Measurements from ENCODE around the gene KATNA1. TPM values are rescaled to one million over a fixed set of nuclear protein-coding genes. Genes with fewer than 3 reads are reported as not detected.

The KATNA1 gene
- total and polyA plus RNA-seq, 2 donors (not counting 3 experiments of a cell fraction or from before 2014, with no cell fraction given): 9.9 to 15.9 TPM

DNA sequence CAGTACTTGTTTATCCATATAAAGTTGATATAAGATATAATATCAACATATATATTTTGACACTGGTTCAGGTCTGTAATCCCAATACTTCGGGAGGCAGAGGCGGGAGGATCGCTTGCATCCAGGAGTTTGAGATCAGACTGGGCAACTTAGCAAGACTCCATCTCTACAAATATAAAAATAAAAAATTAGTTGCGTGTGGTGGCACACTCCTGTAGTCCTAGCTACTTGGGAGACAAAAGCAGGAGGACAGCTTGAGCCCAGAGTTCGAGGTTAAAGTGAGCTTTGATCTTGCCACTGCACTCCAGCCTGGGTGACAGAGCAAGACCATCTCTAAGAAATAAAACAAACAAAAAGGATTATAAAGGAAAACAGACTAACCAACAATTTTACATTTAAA lies 8.9 kb upstream of the KATNA1 start:
- no TSS peak for BruUV-seq (replicated peaks)
- no peak for FAIRE-seq
- CTCF ChIA-PET: no interaction called here

More for the DNA sequence above, 8.9 kb upstream of the KATNA1 start:
- Histone ChIP-seq H3K9ac (replicated peaks; ENCODE audit: extremely low read depth, insufficient read depth, low read length) (no peak overlapping the region), H3K79me2 (ENCODE audit: control insufficient read depth, insufficient read depth, low read length) (no peaks in the 10 kb centered on the region), H3K9me3 (replicated peaks; ENCODE audit: control insufficient read depth, insufficient read depth, low read length) (no peaks in the 10 kb centered on the region), H3K27ac (ENCODE audit: insufficient read depth, low read depth, low read length) (no peak overlapping the region), H2AFZ (ENCODE audit: low read depth, low read length) (no peak overlapping the region), H3K4me1 (ENCODE audit: control insufficient read depth, extremely low read depth, insufficient read depth, low read length) (no peaks in the 10 kb centered on the region), H3K4me2 (ENCODE audit: insufficient read depth, low read length) (no peak overlapping the region), H3K36me3 (ENCODE audit: control insufficient read depth in 2 of 2, extremely low read depth in 1 of 2, insufficient read depth in 2 of 2, low read length in 2 of 2) (no peaks in the 10 kb centered on the region), H3K4me3 (replicated peaks in 1 of 3; ENCODE audit: insufficient read depth in 1 of 3, low read depth in 1 of 3, low read length in 3 of 3) (no peak overlapping the region), H4K20me1 (replicated peaks; ENCODE audit: control insufficient read depth, extremely low read depth, insufficient read depth, low read length) (no peaks in the 10 kb centered on the region), H3K27me3 (ENCODE audit: control insufficient read depth in 2 of 2, insufficient read depth in 2 of 2, low read length in 2 of 2) (no peaks in the 10 kb centered on the region), H3K9me1 (replicated peaks; ENCODE audit: control insufficient read depth, extremely low read depth, insufficient read depth, low read length) (no peaks in the 10 kb centered on the region)
- intact Hi-C loops (cut with micrococcal nuclease) (no loop called here), dilution Hi-C loops (cut with MboI; ENCODE audit: extremely low pct_ligation_motif_present, low sequenced_read_pairs) (no loop called here)
- TF ChIP-seq, protein P1, sequence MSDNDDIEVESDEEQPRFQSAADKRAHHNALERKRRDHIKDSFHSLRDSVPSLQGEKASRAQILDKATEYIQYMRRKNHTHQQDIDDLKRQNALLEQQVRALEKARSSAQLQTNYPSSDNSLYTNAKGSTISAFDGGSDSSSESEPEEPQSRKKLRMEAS (IDR thresholded peaks at IDR 0.05; ENCODE audit: insufficient read depth, insufficient read length): no peak
- TF ChIP-seq FOS (IDR thresholded peaks at IDR 0.05; ENCODE audit: borderline replicate concordance, insufficient read depth, low read length): no peak
- TF ChIP-seq POLR2A (IDR thresholded peaks at IDR 0.05; ENCODE audit: low read depth, low read length): no peak
- no peak for TF ChIP-seq EZH2 (IDR thresholded peaks at IDR 0.05; ENCODE audit: borderline replicate concordance, low read depth, low read length, severe bottlenecking)
- TF ChIP-seq, protein P2, sequence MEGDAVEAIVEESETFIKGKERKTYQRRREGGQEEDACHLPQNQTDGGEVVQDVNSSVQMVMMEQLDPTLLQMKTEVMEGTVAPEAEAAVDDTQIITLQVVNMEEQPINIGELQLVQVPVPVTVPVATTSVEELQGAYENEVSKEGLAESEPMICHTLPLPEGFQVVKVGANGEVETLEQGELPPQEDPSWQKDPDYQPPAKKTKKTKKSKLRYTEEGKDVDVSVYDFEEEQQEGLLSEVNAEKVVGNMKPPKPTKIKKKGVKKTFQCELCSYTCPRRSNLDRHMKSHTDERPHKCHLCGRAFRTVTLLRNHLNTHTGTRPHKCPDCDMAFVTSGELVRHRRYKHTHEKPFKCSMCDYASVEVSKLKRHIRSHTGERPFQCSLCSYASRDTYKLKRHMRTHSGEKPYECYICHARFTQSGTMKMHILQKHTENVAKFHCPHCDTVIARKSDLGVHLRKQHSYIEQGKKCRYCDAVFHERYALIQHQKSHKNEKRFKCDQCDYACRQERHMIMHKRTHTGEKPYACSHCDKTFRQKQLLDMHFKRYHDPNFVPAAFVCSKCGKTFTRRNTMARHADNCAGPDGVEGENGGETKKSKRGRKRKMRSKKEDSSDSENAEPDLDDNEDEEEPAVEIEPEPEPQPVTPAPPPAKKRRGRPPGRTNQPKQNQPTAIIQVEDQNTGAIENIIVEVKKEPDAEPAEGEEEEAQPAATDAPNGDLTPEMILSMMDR (IDR thresholded peaks at IDR 0.05; ENCODE audit: extremely low read depth in 1 of 2, insufficient read depth in 1 of 2, low read depth in 1 of 2, low read length in 2 of 2): no peak
- no peak for TF ChIP-seq MYC (IDR thresholded peaks at IDR 0.05; ENCODE audit: low read depth, low read length)
- no peak for TF ChIP-seq JUN (IDR thresholded peaks at IDR 0.05; ENCODE audit: borderline replicate concordance, insufficient read depth, insufficient read length, low read depth)
- TF ChIP-seq POLR2AphosphoS5 (IDR thresholded peaks at IDR 0.05; ENCODE audit: insufficient read depth, low read depth, low read length): no peak
- TF ChIP-seq GATA2 (IDR thresholded peaks at IDR 0.05; ENCODE audit: insufficient read depth, insufficient read length, low read depth, low read length): no peak
- POLR2A ChIA-PET: no interaction called here
- no peak for DNase-seq (ENCODE audit: low read depth, low spot score)

Measured in endothelial cell of umbilical vein (primary cell).